KMS-11 (cell line): ENCODE results near the gene RAPGEF2.

Experiments used
- H2AFZ ChIP-seq: fragments of 200-600 bp; sonication (generic); 2 replicates; pipeline ENCODE4 v1.6.1; 2016; ENCODE audit warnings: antibody characterized with exemption, mixed run types, low read depth
- H3K27ac ChIP-seq: fragments of 200-600 bp; sonication (generic); 2 replicates; pipeline ENCODE4 v1.6.1; 2016; ENCODE audit warnings: mild to moderate bottlenecking, mixed run types
- H3K27me3 ChIP-seq: fragments of 200-600 bp; sonication (generic); 2 replicates; pipeline ENCODE4 v1.6.1; 2017; ENCODE audit warnings: mild to moderate bottlenecking, low read depth, mixed run types, moderate library complexity; ENCODE audit not compliant: insufficient read depth
- H3K36me3 ChIP-seq: fragments of 200-600 bp; sonication (generic); 2 replicates; pipeline ENCODE4 v1.6.1; 2017; ENCODE audit warnings: mild to moderate bottlenecking, mixed run types; ENCODE audit not compliant: insufficient read depth
- H3K4me1 ChIP-seq: fragments of 200-600 bp; sonication (generic); 2 replicates; pipeline ENCODE4 v1.6.1; 2016; ENCODE audit warnings: mild to moderate bottlenecking, low read depth, mixed run types; ENCODE audit not compliant: poor library complexity, severe bottlenecking
- H3K4me2 ChIP-seq: fragments of 200-600 bp; sonication (generic); 2 replicates; pipeline ENCODE4 v1.7.0; 2016; ENCODE audit warnings: mild to moderate bottlenecking, mixed run types
- H3K4me3 ChIP-seq: fragments of 200-600 bp; sonication (generic); IDR thresholded peaks from 2 replicates; pipeline ENCODE4 v1.6.1; 2017; ENCODE audit warnings: low read depth, low read length, mixed read lengths; ENCODE audit not compliant: insufficient read depth
- H3K79me2 ChIP-seq: fragments of 200-600 bp; sonication (generic); 2 replicates; pipeline ENCODE4 v1.6.1; 2016; ENCODE audit warnings: low read depth, mixed run types; ENCODE audit not compliant: insufficient read depth
- H3K9ac ChIP-seq: fragments of 200-600 bp; sonication (generic); 2 replicates; pipeline ENCODE4 v1.6.1; 2016; ENCODE audit warnings: mild to moderate bottlenecking, mixed run types
- H4K20me1 ChIP-seq: fragments of 200-600 bp; sonication (generic); 2 replicates; pipeline ENCODE4 v1.6.1; 2016; ENCODE audit warnings: mild to moderate bottlenecking, mixed run types; ENCODE audit not compliant: insufficient read depth
- TF ChIP-seq, protein P1 (sequence below): fragments of 200-600 bp; sonication (generic); conservative IDR thresholded peaks from 2 replicates; pipeline ENCODE4 v1.6.1; 2017; ENCODE audit warnings: low read depth, mild to moderate bottlenecking, antibody characterized with exemption, low read length, moderate library complexity, mixed read lengths

Gene RAPGEF2

DNA sequence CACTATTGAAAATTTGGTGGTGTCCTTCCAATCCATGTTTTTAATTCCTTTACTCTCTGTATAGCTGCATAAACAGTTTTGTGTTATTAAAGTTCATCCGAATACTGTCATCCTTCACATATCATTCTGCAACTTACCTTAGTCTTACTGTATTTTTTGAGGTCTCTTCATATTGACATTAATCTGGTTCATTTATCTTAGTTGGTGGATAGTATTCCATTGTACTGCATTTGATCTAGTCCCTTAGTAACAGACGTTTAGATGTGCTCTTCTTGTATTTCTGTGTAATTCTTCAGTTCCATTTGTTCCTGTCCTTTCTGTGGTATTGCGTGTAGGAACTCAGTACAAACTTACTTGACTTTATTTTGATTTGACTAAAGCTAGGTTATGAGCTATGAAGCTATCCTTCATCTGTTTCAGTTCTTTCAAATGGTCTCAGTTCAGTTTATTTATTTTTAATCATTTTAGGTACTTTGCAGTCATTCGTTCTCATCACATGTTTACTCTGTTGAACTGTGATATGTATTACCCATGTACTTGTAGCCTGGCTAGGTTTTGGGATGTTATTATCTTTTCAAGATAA, 41.3 kb downstream of the RAPGEF2 start:
- H3K4me2 ChIP-seq: no peak overlapping the region

DNA sequence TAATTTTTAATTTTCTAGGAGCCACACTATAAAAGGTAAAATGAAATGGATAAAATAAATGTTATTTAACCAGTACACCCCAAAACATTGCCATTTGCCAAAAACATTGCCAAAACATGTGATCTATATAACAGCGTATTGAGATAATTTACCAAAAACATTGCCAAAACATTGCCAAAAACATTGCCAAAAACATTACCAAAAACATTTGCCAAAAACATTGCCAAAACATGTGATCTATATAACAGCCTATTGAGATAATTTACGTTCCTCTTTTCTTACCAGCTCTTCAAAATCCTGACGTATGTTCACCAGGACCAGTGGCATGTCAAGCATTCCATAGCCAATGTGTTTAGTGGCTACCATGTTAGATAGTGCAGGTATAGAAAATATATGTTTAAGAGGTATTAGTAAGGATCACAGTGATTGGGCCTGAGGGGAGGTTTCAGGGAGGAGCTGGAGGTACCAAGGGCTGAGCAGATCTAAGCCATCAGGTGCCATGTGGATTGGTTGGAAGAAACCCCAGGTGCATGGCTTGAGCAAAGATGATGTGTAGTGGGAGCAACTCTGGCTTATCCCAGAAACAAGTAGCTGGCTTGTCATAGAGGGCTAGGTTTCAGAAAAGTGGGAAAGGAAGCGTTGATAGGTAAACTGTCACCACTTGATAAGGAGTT, 42.6 kb downstream of the RAPGEF2 start:
- no peak overlapping the region for H3K4me3 ChIP-seq
- H3K27me3 ChIP-seq: no peaks in the 10 kb centered on the region
- H3K36me3 ChIP-seq: no peaks in the 10 kb centered on the region
- H3K27ac ChIP-seq: no peak overlapping the region
- no peaks in the 10 kb centered on the region for H4K20me1 ChIP-seq
- H3K9ac ChIP-seq: no peak overlapping the region
- peaks cover 5% of the 10 kb centered on the region for H3K4me1 ChIP-seq
- H3K4me2 ChIP-seq: no peak overlapping the region
- H2AFZ ChIP-seq: no peak overlapping the region
- no peaks in the 10 kb centered on the region; the same call in 1 of the 2 replicates for H3K79me2 ChIP-seq
- TF ChIP-seq, protein P1, sequence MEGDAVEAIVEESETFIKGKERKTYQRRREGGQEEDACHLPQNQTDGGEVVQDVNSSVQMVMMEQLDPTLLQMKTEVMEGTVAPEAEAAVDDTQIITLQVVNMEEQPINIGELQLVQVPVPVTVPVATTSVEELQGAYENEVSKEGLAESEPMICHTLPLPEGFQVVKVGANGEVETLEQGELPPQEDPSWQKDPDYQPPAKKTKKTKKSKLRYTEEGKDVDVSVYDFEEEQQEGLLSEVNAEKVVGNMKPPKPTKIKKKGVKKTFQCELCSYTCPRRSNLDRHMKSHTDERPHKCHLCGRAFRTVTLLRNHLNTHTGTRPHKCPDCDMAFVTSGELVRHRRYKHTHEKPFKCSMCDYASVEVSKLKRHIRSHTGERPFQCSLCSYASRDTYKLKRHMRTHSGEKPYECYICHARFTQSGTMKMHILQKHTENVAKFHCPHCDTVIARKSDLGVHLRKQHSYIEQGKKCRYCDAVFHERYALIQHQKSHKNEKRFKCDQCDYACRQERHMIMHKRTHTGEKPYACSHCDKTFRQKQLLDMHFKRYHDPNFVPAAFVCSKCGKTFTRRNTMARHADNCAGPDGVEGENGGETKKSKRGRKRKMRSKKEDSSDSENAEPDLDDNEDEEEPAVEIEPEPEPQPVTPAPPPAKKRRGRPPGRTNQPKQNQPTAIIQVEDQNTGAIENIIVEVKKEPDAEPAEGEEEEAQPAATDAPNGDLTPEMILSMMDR: no peak

More for the DNA sequence above, 41.3 kb downstream of the RAPGEF2 start:
- no peaks in the 10 kb centered on the region for H3K36me3 ChIP-seq
- no peak overlapping the region for H3K9ac ChIP-seq
- TF ChIP-seq, protein P1: no peak
- no peak overlapping the region for H3K4me3 ChIP-seq
- no peaks in the 10 kb centered on the region for H3K27me3 ChIP-seq
- H3K79me2 ChIP-seq: no peaks in the 10 kb centered on the region
- no peak overlapping the region for H3K27ac ChIP-seq
- no peak overlapping the region for H2AFZ ChIP-seq
- H3K4me1 ChIP-seq: no peaks in the 10 kb centered on the region
- H4K20me1 ChIP-seq: no peaks in the 10 kb centered on the region

DNA sequence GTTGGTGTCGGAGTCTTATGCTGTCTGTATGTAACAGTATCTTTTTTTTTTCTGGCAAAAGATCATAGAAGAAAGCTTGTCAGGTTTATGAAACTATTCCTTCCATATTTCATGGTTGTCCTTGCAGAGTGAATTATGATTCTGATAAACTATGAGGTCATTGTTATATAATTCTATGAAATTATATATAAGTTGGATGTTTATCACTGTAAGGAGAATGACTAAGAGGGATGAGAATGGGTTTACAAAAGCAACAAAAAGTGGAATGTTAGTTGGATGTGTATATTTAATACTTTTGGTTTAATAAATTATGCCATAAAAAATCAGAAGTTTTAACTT, 43.1 kb downstream of the RAPGEF2 start:
- H2AFZ ChIP-seq: no peak overlapping the region
- TF ChIP-seq, protein P1: no peak
- no peak overlapping the region for H3K27ac ChIP-seq
- no peaks in the 10 kb centered on the region for H4K20me1 ChIP-seq
- H3K4me3 ChIP-seq: no peak overlapping the region
- H3K4me2 ChIP-seq: no peak overlapping the region
- no peaks in the 10 kb centered on the region; the same call in 1 of the 2 replicates for H3K79me2 ChIP-seq
- H3K4me1 ChIP-seq: peaks cover 10% of the 10 kb centered on the region
- H3K27me3 ChIP-seq: no peaks in the 10 kb centered on the region
- H3K9ac ChIP-seq: no peak overlapping the region
- H3K36me3 ChIP-seq: no peaks in the 10 kb centered on the region

DNA sequence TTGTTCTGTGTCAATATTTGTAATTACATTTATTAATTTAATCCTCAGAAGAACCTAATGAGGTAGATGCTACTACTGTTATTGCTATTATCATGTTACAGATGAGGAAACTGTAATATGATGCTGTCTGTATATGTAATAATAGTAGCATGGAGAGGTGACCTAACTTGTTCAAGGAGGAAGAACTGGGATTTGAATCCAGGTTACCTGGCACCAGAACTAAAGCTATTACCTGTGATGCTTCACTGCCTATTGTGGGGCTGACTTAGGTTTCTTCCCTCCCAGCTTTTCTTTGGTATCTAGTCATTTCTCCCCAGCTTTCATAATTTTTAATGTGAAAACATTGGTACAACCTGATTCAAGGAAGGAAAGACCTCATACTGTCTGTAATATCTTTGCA, 43.6 kb downstream of the RAPGEF2 start:
- Histone ChIP-seq H3K9ac (no peak overlapping the region), H3K4me3 (no peak overlapping the region), H4K20me1 (no peaks in the 10 kb centered on the region), H3K36me3 (no peaks in the 10 kb centered on the region), H3K79me2 (peaks cover 5% of the 10 kb centered on the region; the same call in 1 of the 2 replicates), H3K4me1 (peaks cover 15% of the 10 kb centered on the region), H3K4me2 (no peak overlapping the region), H2AFZ (no peak overlapping the region), H3K27ac (no peak overlapping the region), H3K27me3 (no peaks in the 10 kb centered on the region)
- TF ChIP-seq, protein P1: no peak
